BE2C (cell line): ENCODE measurements around the gene GDF11. TPM values are rescaled to one million over a fixed set of nuclear protein-coding genes. Genes with fewer than 3 reads are reported as not detected.
A peak's percentile ranks its signal among the peaks of the same experiment; 100 is the strongest.

Source experiments
- DNase-seq: peaks from one replicate; pipeline ENCODE4 v3.0.0-alpha.2; 2020
- H3K27me3 ChIP-seq: fragments of 250-450 bp; sonication (Bioruptor Pico); 2 replicates; pipeline ENCODE4 v1.5.1; 2020; ENCODE audit warnings: mild to moderate bottlenecking
- H3K36me3 ChIP-seq: fragments of 250-450 bp; sonication (Bioruptor Pico); 2 replicates; pipeline ENCODE4 v1.5.1; 2020; ENCODE audit warnings: mild to moderate bottlenecking
- H3K4me1 ChIP-seq: fragments of 250-450 bp; sonication (Bioruptor Pico); 2 replicates; pipeline ENCODE4 v1.5.1; 2020
- H3K4me3 ChIP-seq: 2 replicates; pipeline ENCODE4 v1.5.1; 2011; ENCODE audit warnings: low read depth, low read length
- H3K9me3 ChIP-seq: fragments of 250-450 bp; sonication (Bioruptor Pico); 2 replicates; pipeline ENCODE4 v1.5.1; 2020
- CTCF ChIP-seq: IDR thresholded peaks from 2 replicates; pipeline ENCODE4 v1.5.1; 2012; ENCODE audit warnings: mild to moderate bottlenecking, low read depth, low read length
- polyA plus RNA-seq: library from polyadenylated mRNA; unstranded; fragments of >200 nt; gene quantifications from one replicate; pipeline ENCODE4 v1.2.1, GENCODE V29; 2012; ENCODE audit warnings: low read depth, missing spikeins; ENCODE audit not compliant: insufficient read length, insufficient read depth

The GDF11 gene
- 111 TPM for polyA plus RNA-seq

DNA sequence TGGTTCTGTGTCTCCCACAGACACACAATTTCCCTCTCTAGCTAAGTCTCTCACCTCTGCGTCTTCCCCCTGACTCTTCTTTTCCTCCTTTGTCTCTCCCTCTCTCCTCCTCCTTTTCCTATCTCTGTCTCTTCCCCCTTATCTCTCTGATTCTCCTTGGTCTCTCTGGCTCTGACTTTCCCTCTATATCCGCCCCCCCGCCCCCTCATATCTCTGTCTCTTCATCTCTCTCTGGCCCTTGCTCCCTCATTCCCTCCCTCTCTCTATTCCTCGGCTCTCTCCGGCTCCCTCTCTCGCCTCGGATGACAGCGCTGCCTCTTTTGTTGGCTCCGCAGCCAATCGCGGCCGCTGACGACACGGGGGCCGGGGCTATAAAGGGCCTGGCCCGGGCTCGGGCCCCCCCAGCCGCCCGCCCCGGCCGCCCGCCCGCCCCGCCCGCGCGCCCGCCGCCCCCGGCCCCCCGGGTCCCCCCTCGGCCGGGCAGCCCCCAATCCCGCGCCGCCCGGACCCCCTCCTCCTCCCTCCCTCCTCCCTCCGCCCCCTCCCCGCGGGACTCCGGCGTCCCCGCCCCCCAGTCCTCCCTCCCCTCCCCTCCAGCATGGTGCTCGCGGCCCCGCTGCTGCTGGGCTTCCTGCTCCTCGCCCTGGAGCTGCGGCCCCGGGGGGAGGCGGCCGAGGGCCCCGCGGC, at the start of gene GDF11:
Gene GDF11 (plus strand): TSS at position 404 of the 687 bp plus-strand sequence. CDS start 195 bp downstream, at position 599.
- no peak for TF ChIP-seq CTCF
- Histone ChIP-seq H3K4me3 (peak within 1 kb of the TSS; percentile 96), H3K4me1 (peaks cover 20% of the 10 kb centered on the region), H3K27me3 (no peaks in the 10 kb centered on the region), H3K36me3 (peaks cover 10% of the 10 kb centered on the region; the same call in 1 of the 2 replicates), H3K9me3 (no peaks in the 10 kb centered on the region)
- DNase-seq, result peak; percentile 90

GRCh38 chr12:55693323-55694187, 49.4 kb upstream of the GDF11 start:
- Histone ChIP-seq H3K4me1 (no peaks in the 10 kb centered on the region), H3K4me3 (no peak overlapping the region), H3K9me3 (no peaks in the 10 kb centered on the region), H3K36me3 (no peaks in the 10 kb centered on the region), H3K27me3 (peaks cover 17% of the 10 kb centered on the region)
- TF ChIP-seq CTCF, result no peak
- no peak for DNase-seq

DNA sequence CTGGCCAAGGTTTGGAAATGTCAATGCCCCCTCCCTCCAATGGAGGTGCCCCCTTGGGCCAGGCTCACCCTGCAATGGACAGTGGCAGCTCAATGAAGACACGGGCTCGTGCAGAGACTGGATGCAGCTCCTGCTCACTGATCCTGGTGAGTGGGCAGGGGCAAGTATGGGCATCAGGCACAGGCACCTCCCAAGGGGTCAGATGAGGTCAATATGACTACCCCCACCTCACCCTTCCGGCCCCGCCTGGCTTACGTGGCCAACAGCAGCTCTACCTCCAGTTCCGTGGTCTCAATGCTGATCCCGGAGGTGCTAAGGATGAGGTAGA, 48.8 kb upstream of the GDF11 start:
- no peak for DNase-seq
- Histone ChIP-seq H3K4me1 (no peaks in the 10 kb centered on the region), H3K9me3 (no peaks in the 10 kb centered on the region), H3K27me3 (peaks cover 17% of the 10 kb centered on the region), H3K36me3 (no peaks in the 10 kb centered on the region), H3K4me3 (no peak overlapping the region)
- TF ChIP-seq CTCF, result no peak

DNA sequence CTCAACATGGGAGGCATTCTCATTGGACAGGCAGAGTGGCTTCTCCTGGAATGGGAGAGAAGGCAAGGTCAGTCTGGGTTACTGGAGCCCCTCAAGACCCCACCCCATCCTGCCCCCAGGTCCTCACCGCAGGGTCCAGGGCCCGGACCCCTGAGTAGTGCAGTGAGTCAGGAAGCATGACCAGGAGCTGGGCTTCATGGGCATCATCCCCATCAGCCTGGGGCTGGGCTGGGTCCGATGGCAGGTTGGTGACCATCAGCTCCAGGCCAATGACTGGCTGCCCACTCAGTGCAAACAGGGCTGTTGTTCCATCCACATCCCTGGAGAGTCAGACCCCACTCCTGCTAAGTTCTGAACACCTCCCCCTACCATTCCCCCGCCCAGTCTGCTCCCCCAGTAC, 48.3 kb upstream of the GDF11 start:
- Histone ChIP-seq H3K4me3 (no peak overlapping the region), H3K9me3 (no peaks in the 10 kb centered on the region), H3K36me3 (no peaks in the 10 kb centered on the region), H3K27me3 (peaks cover 17% of the 10 kb centered on the region), H3K4me1 (no peaks in the 10 kb centered on the region)
- DNase-seq, result no peak
- TF ChIP-seq CTCF, result no peak

DNA sequence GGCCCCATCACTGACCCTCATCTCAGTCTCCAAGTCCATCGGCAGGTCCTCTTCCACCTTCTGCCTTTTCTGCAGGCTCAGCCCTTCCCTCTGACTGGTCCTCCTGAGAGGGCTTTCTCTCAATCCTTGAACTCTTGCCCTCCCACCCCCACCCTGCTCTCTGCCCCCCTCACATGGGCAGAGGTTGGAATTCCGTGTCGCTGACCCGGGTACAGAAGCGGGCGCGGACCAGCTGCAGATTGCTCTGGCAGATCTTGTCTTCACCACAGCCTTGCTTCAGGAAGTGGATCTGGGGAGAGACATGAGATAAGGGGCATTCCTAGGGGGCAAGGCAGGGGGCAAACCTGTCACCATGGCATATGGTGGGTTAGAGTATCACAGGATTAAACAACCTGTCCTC, 47.6 kb upstream of the GDF11 start:
- no peaks in the 10 kb centered on the region for H3K9me3 ChIP-seq
- no peak for TF ChIP-seq CTCF
- H3K4me3 ChIP-seq, result no peak overlapping the region
- no peaks in the 10 kb centered on the region for H3K36me3 ChIP-seq
- no peaks in the 10 kb centered on the region for H3K4me1 ChIP-seq
- peaks cover 17% of the 10 kb centered on the region for H3K27me3 ChIP-seq
- no peak for DNase-seq

- Histone ChIP-seq H3K4me3 (no peak overlapping the region), H3K4me1 (no peaks in the 10 kb centered on the region), H3K36me3 (no peaks in the 10 kb centered on the region), H3K27me3 (peaks cover 17% of the 10 kb centered on the region), H3K9me3 (no peaks in the 10 kb centered on the region)
- no peak for TF ChIP-seq CTCF
- no peak for DNase-seq
Observed at GRCh38 chr12:55696141-55696540, 46.8 kb upstream of the GDF11 start.
